ENCODE results near the gene SELENON. TPM values are rescaled to one million over a fixed set of nuclear protein-coding genes. Genes with fewer than 3 reads are reported as not detected.

The SELENON gene
- total and polyA plus RNA-seq, 2 of the 8 experiments (the other 6 are each of a cell fraction or from before 2014, with no cell fraction given) = 43.0 to 77.6 TPM

DNA sequence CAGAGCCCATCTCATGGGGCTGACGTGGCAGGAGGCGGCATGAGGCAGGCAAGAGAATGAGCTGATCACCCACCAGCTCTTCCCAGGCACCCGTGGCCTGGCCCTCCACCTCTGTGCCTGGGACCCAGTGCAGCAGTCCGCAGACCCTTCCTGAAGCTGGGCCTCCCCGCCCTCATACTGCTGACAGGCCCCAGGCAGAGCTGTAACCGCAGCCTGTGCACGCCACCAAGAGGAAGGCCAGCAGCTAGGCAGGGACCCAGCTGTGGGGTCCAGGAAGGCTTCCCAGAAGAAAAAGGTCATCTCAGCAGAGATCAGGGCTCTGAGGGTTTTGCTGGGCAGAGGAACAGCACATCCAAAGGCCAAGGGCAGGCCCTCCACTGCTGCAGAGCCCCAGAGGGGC, 9.9 kb downstream of the SELENON start:
- Histone ChIP-seq H2BK20ac (ENCODE audit: low read length) (no peak overlapping the region), H3K79me1 (ENCODE audit: low read depth, low read length) (no peaks in the 10 kb centered on the region; the same call in 1 of the 2 replicates), H4K20me1 (replicated peaks in 1 of 2; ENCODE audit: control insufficient read depth in 1 of 2, insufficient read depth in 2 of 2, low read length in 2 of 2) (peaks cover 2 to 9% of the 10 kb centered on the region in 2 experiments), H2AFZ (ENCODE audit: low read length) (no peak overlapping the region), H2BK12ac (ENCODE audit: low read depth, low read length) (no peak overlapping the region), H3K14ac (ENCODE audit: insufficient read length) (no peak overlapping the region), H4K91ac (replicated peaks; ENCODE audit: insufficient read length, low read length) (no peak overlapping the region), H3K9me3 (ENCODE audit: insufficient read depth in 2 of 2, low read depth in 1 of 2, low read length in 1 of 2) (no peaks in the 10 kb centered on the region), H3K4me1 (replicated peaks in 1 of 4; ENCODE audit: control insufficient read depth in 3 of 4, insufficient read depth in 4 of 4, low read length in 3 of 4) (peaks cover 0 to 5% (median under 1%) of the 10 kb centered on the region in 4 experiments; a peak in 2 of 7 replicates), H3K23me2 (ENCODE audit: low read depth, low read length) (no peaks in the 10 kb centered on the region), H3K4ac (replicated peaks; ENCODE audit: insufficient read length, low read depth, low read length) (no peak overlapping the region), H2AK5ac (ENCODE audit: low read depth, low read length) (no peak overlapping the region), H3K23ac (ENCODE audit: insufficient read length) (no peak overlapping the region), H3K79me2 (ENCODE audit: control insufficient read depth in 1 of 2, insufficient read depth in 2 of 2, low read length in 2 of 2) (no peaks in the 10 kb centered on the region), H3K27ac (ENCODE audit: low read depth, low read length) (no peak overlapping the region), H2BK120ac (replicated peaks; ENCODE audit: low read depth, low read length) (no peak overlapping the region), H2BK5ac (ENCODE audit: low read depth, low read length) (no peak overlapping the region), H3K36me3 (ENCODE audit: control insufficient read depth in 2 of 4, insufficient read depth in 4 of 4, low read length in 3 of 4) (peaks cover 0 to 20% (median 5%) of the 10 kb centered on the region in 4 experiments; a peak in 5 of 8 replicates), H2BK15ac (ENCODE audit: low read length) (no peak overlapping the region), H3K27me3 (replicated peaks in 1 of 4; ENCODE audit: control insufficient read depth in 3 of 4, extremely low read depth in 1 of 4, insufficient read depth in 3 of 4, low read length in 3 of 4) (no peaks in the 10 kb centered on the region), H3K9ac (replicated peaks in 1 of 4; ENCODE audit: extremely low read depth in 1 of 4, low read depth in 3 of 4, low read length in 3 of 4) (no peak overlapping the region), H4K8ac (ENCODE audit: extremely low read depth, insufficient read depth, low read length) (no peak overlapping the region), H3K4me2 (ENCODE audit: insufficient read depth in 1 of 2, low read depth in 2 of 2, low read length in 2 of 2) (no peak overlapping the region), H3K18ac (ENCODE audit: extremely low read depth, low read length) (no peak overlapping the region), H3K56ac (replicated peaks; ENCODE audit: insufficient read length, low read depth, low read length) (no peak overlapping the region), H3K4me3 (ENCODE audit: extremely low read depth in 1 of 4, insufficient read depth in 2 of 4, low read depth in 3 of 4, low read length in 4 of 4) (no peak overlapping the region), H4K5ac (ENCODE audit: insufficient read length, low read depth, low read length) (no peak overlapping the region)
- FAIRE-seq (no peak), DNase-seq (ENCODE audit: low read depth in 1 of 2, low spot score in 2 of 2) (no peak)
- TF ChIP-seq RAD21 (IDR thresholded peaks at IDR 0.05 in 1 of 2, conservative IDR thresholded peaks at IDR 0.05 in 1 of 2; ENCODE audit: low read depth in 2 of 2, low read length in 2 of 2) (peak; percentile 7 to 37; a peak in 2 of 4 replicates), CBX8 (IDR thresholded peaks at IDR 0.05; ENCODE audit: borderline replicate concordance, low read depth, low read length) (no peak)
- TF ChIP-seq, protein P1, sequence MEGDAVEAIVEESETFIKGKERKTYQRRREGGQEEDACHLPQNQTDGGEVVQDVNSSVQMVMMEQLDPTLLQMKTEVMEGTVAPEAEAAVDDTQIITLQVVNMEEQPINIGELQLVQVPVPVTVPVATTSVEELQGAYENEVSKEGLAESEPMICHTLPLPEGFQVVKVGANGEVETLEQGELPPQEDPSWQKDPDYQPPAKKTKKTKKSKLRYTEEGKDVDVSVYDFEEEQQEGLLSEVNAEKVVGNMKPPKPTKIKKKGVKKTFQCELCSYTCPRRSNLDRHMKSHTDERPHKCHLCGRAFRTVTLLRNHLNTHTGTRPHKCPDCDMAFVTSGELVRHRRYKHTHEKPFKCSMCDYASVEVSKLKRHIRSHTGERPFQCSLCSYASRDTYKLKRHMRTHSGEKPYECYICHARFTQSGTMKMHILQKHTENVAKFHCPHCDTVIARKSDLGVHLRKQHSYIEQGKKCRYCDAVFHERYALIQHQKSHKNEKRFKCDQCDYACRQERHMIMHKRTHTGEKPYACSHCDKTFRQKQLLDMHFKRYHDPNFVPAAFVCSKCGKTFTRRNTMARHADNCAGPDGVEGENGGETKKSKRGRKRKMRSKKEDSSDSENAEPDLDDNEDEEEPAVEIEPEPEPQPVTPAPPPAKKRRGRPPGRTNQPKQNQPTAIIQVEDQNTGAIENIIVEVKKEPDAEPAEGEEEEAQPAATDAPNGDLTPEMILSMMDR (IDR thresholded peaks at IDR 0.05; ENCODE audit: control extremely low read depth in 1 of 3, insufficient read depth in 1 of 3, low read depth in 1 of 3, low read length in 3 of 3) = peak in 1 of 3 experiments; percentile 6; a peak in 1 of 4 replicates
- ChIA-PET CTCF (ENCODE audit: partially characterized antibody) (interaction anchor here (0.6 to 8.2 kb wide), 39 partner anchors 8 to 308 kb away, joined by 3 to 83 read pairs (median 4); partner anchors contain the start of gene SELENON), POLR2A (ENCODE audit: partially characterized antibody) (interaction anchor here (0.6 to 5.6 kb wide), 5 partner anchors 9 to 261 kb away, joined by 3 to 32 read pairs (median 5); partner anchors contain the start of gene MTFR1L)
- WGBS, 2 experiments (ENCODE audit: extremely low coverage in 1 of 2, insufficient coverage in 1 of 2, insufficient read length in 1 of 2, insufficient replicate concordance in 2 of 2, low coverage in 1 of 2, low lambda C conversion rate in 2 of 2, missing lambda C conversion rate in 1 of 2) = 97% methylated on average over 7 of the region's 7 CpGs; no CpG with 5 or more reads in 1 of the 2 experiments

Measured in H1 (cell line).